OCI-LY3 (cell line): ENCODE results near the gene HACD4.

Experiments used
- CTCF ChIP-seq: fragments of 200-600, 300-600 bp; sonication (generic); IDR thresholded peaks from 2 replicates; pipeline ENCODE4 v1.5.1; 2014; ENCODE audit warnings: antibody characterized with exemption, low read length, low read depth
- EZH2phosphoT487 ChIP-seq: fragments of 200-600 bp; shearing (Covaris generic); IDR thresholded peaks from 2 replicates; pipeline ENCODE4 v1.6.1; 2018; ENCODE audit warnings: antibody characterized with exemption, mixed run types, low read depth

DNA sequence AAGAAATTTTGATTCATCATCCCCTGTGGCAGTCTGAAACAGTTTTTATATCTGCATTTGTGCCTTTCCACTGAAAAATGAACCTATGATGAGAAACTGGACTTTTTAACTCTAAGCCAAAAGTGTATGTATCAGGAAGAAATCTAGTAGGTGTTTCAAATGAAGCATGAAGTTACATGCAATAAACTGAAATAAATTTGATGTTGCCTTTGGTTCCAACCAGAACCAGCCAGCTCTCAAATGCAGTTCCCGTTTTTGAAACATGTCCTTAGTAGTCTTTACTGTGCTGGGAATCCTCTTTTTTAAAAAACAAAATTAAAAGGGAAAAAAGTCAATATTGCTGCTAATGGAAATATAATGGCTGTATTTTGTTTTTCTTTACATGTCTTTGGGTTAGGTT, 43.9 kb downstream of the HACD4 start:
- TF ChIP-seq CTCF (no peak), EZH2phosphoT487 (no peak)
